ENCODE data around the gene BCL11B. TPM values are rescaled to one million over a fixed set of nuclear protein-coding genes. Genes with fewer than 3 reads are reported as not detected.

Gene BCL11B
- total RNA-seq, 4 donors from 2014 or later, result 0.68 to 1.5 (median 0.85) TPM

- no peak for TF ChIP-seq CTCF (IDR thresholded peaks at IDR 0.05; ENCODE audit: low read depth)
Measured at GRCh38 chr14:99260116-99260515, 11.9 kb downstream of the BCL11B start.

DNA sequence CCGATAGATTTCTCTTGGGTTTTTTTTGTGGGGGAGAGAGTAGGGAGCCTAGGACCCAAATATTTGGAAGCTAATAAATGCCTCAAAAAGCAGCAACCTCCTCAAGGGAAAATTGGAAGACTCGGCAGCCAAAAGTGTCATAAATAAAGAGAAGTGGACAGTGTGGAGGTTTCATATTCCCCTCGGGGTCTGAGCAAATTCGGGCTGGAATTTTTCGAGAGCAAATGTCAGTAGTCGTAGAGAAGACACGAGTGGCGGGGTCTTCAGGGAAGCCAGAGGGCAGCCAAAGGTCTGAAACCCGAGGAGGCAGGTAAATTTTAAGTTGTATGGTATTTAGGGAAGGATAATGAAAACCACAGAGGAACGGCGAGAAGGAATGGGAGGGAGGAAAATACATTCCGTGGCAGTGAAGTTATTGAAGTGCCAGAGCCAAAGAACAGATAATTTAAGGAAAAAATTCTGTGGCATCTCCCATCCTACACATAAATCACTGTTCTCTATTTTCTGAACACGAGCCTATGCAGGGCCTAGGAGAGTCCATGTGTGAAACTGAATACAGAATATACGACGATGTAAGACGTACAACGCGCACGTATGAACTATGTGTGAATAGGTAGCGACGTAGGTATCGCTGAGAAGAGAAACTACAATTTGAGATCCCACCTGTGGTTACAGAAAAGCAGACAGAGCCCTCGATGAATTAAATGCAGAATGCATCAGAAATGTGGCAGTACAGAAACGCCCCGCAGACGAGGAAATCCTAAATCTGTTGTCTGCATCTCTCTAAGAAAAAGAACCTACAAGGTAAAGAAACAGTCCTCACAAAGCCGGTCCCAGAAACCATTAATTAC, 12.9 kb downstream of the BCL11B start:
- TF ChIP-seq CTCF (IDR thresholded peaks at IDR 0.05; ENCODE audit: low read depth), result no peak

GRCh38 chr14:99258341-99258861, 13.6 kb downstream of the BCL11B start:
- no peak for TF ChIP-seq CTCF (IDR thresholded peaks at IDR 0.05; ENCODE audit: low read depth)

GRCh38 chr14:99257673-99258221, 14.2 kb downstream of the BCL11B start:
- no peak for TF ChIP-seq CTCF (IDR thresholded peaks at IDR 0.05; ENCODE audit: low read depth)

- TF ChIP-seq CTCF (IDR thresholded peaks at IDR 0.05; ENCODE audit: low read depth), result no peak
Measured at GRCh38 chr14:99257122-99257672, 14.8 kb downstream of the BCL11B start.

DNA sequence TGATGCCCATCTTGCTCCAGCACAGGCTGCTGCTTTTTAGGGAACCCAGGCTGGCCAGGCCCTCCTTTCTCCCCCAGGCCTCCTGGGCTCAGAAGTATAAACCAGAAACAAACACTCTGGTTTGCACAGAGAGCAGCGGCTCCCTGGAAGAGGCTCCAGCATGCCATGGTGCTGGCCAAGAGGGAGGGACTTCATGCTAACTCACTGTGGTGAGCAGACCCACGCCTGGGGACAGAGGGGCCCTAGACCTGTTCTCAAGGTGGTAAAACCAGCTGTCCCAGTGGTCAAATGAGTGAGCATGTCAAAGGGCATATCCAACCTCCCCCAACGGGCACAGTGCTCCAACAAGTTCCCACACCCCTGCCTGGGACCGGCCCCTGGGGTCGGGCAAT, 15.5 kb downstream of the BCL11B start:
- no peak for TF ChIP-seq CTCF (IDR thresholded peaks at IDR 0.05; ENCODE audit: low read depth)

All from subcutaneous adipose tissue (tissue), 4 donors.